ENCODE results near the gene ATG4C. TPM values are rescaled to one million over a fixed set of nuclear protein-coding genes. Genes with fewer than 3 reads are reported as not detected.

Gene ATG4C
- total and polyA plus RNA-seq, 10 of the 15 experiments (the other 5 are each of a cell fraction or from before 2014, with no cell fraction given) = 8.1 to 30.9 (median 18.9) TPM

GRCh38 chr1:62783736-62784508, at the start of gene ATG4C (continued):
- TF ChIP-seq MTA2 (IDR thresholded peaks at IDR 0.05; ENCODE audit: low read depth) (0 out of 2 replicates have a peak, but pooled peaks have one; percentile 48), EGR1 (IDR thresholded peaks at IDR 0.05; ENCODE audit: borderline replicate concordance in 1 of 2, low read depth in 2 of 2, low read length in 2 of 2) (peak in 1 of 2 experiments; percentile 78; a peak in 2 of 3 replicates), ZSCAN29 (IDR thresholded peaks at IDR 0.05) (no peak), POLR2AphosphoS5 (IDR thresholded peaks at IDR 0.05; ENCODE audit: low read length) (peak; percentile 86), STAT1 (conservative IDR thresholded peaks at IDR 0.05) (peak; percentile 94), SREBF1 (IDR thresholded peaks at IDR 0.05; ENCODE audit: low read length) (peak; percentile 78), EED (IDR thresholded peaks at IDR 0.05; ENCODE audit: low read depth) (peak; percentile 23; the same call in 1 of the 2 replicates), PKNOX1 (IDR thresholded peaks at IDR 0.05) (peak; percentile 80), KLF5 (IDR thresholded peaks at IDR 0.05; ENCODE audit: partially characterized antibody) (peak; percentile 70), ATF3 (IDR thresholded peaks at IDR 0.05; ENCODE audit: borderline replicate concordance, extremely low read depth, low read depth, low read length) (no peak), CREM (IDR thresholded peaks at IDR 0.05; ENCODE audit: low read depth) (peak; percentile 95), IRF3 (IDR thresholded peaks at IDR 0.05) (no peak), YY1 (IDR thresholded peaks at IDR 0.05; ENCODE audit: low read depth, low read length) (peak; percentile 94), NR2C1 (IDR thresholded peaks at IDR 0.05) (peak; percentile 67), RELA (IDR thresholded peaks at IDR 0.05; ENCODE audit: borderline replicate concordance, partially characterized antibody) (peak; percentile 64), CREB1 (IDR thresholded peaks at IDR 0.05; ENCODE audit: low read depth) (peak; percentile 87), GABPA (IDR thresholded peaks at IDR 0.05; ENCODE audit: low read depth) (peak; percentile 75), ZNF24 (IDR thresholded peaks at IDR 0.05) (no peak), NFIC (IDR thresholded peaks at IDR 0.05; ENCODE audit: low read depth, low read length) (no peak), MLLT1 (IDR thresholded peaks at IDR 0.05) (peak; percentile 46; the same call in 1 of the 2 replicates), RFX5 (IDR thresholded peaks at IDR 0.05; ENCODE audit: low read depth, low read length) (peak; percentile 57; the same call in 1 of the 2 replicates), GATAD2B (conservative IDR thresholded peaks at IDR 0.05; ENCODE audit: low read depth) (peak; percentile 72), SREBF2 (IDR thresholded peaks at IDR 0.05; ENCODE audit: low read length) (no peak), TAF1 (IDR thresholded peaks at IDR 0.05; ENCODE audit: borderline replicate concordance, low read depth, low read length) (peak; percentile 29; the same call in 1 of the 2 replicates), HSF1 (IDR thresholded peaks at IDR 0.05; ENCODE audit: low read depth, low read length) (0 out of 2 replicates have a peak, but pooled peaks have one; percentile 23), EP300 (IDR thresholded peaks at IDR 0.05; ENCODE audit: borderline replicate concordance in 1 of 2, control insufficient read depth in 1 of 2, low read depth in 2 of 2, low read length in 2 of 2) (0 out of 4 replicates have a peak, but pooled peaks of 1 of the 2 experiments have one; percentile 29)
